Breast epithelium (tissue), 3 donors: Measurements from ENCODE around the gene SORBS1.

Experiments
- CTCF ChIP-seq, 3 donors: fragments of 450-650 bp; IDR thresholded peaks; one replicate each; pipeline ENCODE4 v1.5.1; 2016 to 2017; ENCODE audit warnings: antibody characterized with exemption in 3 of 3, mild to moderate bottlenecking in 3 of 3, moderate library complexity in 3 of 3
- POLR2A ChIP-seq: fragments of 450-650 bp; IDR thresholded peaks from one replicate; pipeline ENCODE4 v1.6.1; 2016; ENCODE audit warnings: antibody characterized with exemption, mild to moderate bottlenecking, moderate library complexity

- TF ChIP-seq CTCF (IDR thresholded peaks at IDR 0.05): no peak
- TF ChIP-seq POLR2A: no peak
These were observed 14.0 kb downstream of the SORBS1 start for GRCh38 chr10:95547197-95547596.
